Nephron (organoid): ENCODE data around the gene CBX6.

Experiments used
- H3K27ac Mint-ChIP-seq, 3 experiments: 2 replicates each; pipeline ENCODE4 v1.8.0; 2020; ENCODE audit warnings: mixed read lengths in 3 of 3, mild to moderate bottlenecking in 2 of 3, moderate library complexity in 1 of 3
- H3K27me3 Mint-ChIP-seq: 2 replicates; pipeline ENCODE4 v1.8.0; 2021; ENCODE audit warnings: low read depth, mild to moderate bottlenecking, moderate library complexity, mixed read lengths
- H3K36me3 Mint-ChIP-seq: 2 replicates; pipeline ENCODE4 v1.8.0; 2020; ENCODE audit warnings: low read depth, mixed read lengths
- H3K4me1 Mint-ChIP-seq: 2 replicates; pipeline ENCODE4 v1.8.0; 2020; ENCODE audit warnings: mixed read lengths
- H3K4me3 Mint-ChIP-seq, 3 experiments: 2 replicates each; pipeline ENCODE4 v1.8.0; 2020; ENCODE audit warnings: mild to moderate bottlenecking in 3 of 3, mixed read lengths in 3 of 3, moderate library complexity in 2 of 3
- H3K9me3 Mint-ChIP-seq: 2 replicates; pipeline ENCODE4 v1.8.0; 2020; ENCODE audit warnings: mixed read lengths
- TF ChIP-seq, protein P1 (sequence below), 3 experiments: fragments of 200-600 bp; sonication (generic); IDR thresholded peaks; one replicate each; pipeline ENCODE4 v1.5.0; 2021; ENCODE audit warnings: antibody characterized with exemption in 3 of 3; ENCODE audit not compliant: unreplicated experiment in 3 of 3

CBX6 gene

DNA sequence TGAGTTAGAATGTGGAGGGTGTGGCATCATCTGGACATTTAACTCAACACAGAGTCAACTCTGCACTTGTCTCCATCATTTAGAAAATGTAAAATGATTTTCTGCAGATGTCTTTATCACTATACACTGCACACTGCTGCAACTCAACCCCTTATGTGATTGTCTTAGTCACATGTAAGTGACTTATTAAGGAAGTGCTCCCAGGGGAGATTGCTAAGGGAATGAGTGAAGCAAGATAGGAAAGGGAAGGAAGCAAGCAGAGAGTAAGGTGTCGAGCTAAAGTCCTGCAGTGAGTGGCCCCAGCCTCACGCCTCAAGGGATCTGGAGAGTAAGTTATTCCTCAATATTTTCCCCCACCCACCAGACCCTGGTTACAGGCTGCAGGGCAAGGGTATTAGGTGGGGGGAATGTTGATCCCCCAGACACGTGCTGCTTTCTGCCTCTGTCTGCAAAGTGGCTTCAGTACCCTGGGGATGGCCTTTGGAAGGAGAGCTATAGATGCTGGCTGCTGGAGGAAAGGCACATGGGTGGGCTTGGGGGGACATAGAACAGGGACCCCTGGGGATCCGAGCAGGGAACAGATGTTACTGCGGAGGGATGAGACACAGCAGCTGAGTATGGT, 7.2 kb upstream of the CBX6 start:
- Mint-ChIP-seq H3K4me1 (peaks cover 23% of the 10 kb centered on the region), H3K4me3 (no peak overlapping the region), H3K27ac (peak overlapping the region in 1 of 3 experiments; percentile 28), H3K36me3 (no peaks in the 10 kb centered on the region), H3K9me3 (no peaks in the 10 kb centered on the region), H3K27me3 (peaks cover 8% of the 10 kb centered on the region)
- TF ChIP-seq, protein P1, sequence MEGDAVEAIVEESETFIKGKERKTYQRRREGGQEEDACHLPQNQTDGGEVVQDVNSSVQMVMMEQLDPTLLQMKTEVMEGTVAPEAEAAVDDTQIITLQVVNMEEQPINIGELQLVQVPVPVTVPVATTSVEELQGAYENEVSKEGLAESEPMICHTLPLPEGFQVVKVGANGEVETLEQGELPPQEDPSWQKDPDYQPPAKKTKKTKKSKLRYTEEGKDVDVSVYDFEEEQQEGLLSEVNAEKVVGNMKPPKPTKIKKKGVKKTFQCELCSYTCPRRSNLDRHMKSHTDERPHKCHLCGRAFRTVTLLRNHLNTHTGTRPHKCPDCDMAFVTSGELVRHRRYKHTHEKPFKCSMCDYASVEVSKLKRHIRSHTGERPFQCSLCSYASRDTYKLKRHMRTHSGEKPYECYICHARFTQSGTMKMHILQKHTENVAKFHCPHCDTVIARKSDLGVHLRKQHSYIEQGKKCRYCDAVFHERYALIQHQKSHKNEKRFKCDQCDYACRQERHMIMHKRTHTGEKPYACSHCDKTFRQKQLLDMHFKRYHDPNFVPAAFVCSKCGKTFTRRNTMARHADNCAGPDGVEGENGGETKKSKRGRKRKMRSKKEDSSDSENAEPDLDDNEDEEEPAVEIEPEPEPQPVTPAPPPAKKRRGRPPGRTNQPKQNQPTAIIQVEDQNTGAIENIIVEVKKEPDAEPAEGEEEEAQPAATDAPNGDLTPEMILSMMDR (IDR thresholded peaks at IDR 0.05; ENCODE audit: unreplicated experiment in 3 of 3): no peak

GRCh38 chr22:38878001-38878400, 6.0 kb upstream of the CBX6 start:
- peaks cover 11% of the 10 kb centered on the region for H3K27me3 Mint-ChIP-seq
- no peak overlapping the region for H3K27ac Mint-ChIP-seq
- H3K9me3 Mint-ChIP-seq: no peaks in the 10 kb centered on the region
- TF ChIP-seq, protein P1 (IDR thresholded peaks at IDR 0.05; ENCODE audit: unreplicated experiment in 3 of 3): no peak
- H3K36me3 Mint-ChIP-seq: no peaks in the 10 kb centered on the region
- no peak overlapping the region for H3K4me3 Mint-ChIP-seq
- H3K4me1 Mint-ChIP-seq: peaks cover 30% of the 10 kb centered on the region

GRCh38 chr22:38874529-38875222, 2.7 kb upstream of the CBX6 start:
- TF ChIP-seq, protein P1 (IDR thresholded peaks at IDR 0.05; ENCODE audit: unreplicated experiment in 3 of 3): no peak

GRCh38 chr22:38873469-38874411, 1.7 kb upstream of the CBX6 start:
- Mint-ChIP-seq H3K4me3 (peak overlapping the region; percentile 95 to 97 (median 96)), H3K36me3 (no peaks in the 10 kb centered on the region), H3K9me3 (no peaks in the 10 kb centered on the region), H3K27me3 (peaks cover 11% of the 10 kb centered on the region), H3K4me1 (peaks cover 34% of the 10 kb centered on the region), H3K27ac (peak overlapping the region; percentile 99 to 100 (median 99))
- TF ChIP-seq, protein P1 (IDR thresholded peaks at IDR 0.05; ENCODE audit: unreplicated experiment in 3 of 3): no peak

More at GRCh38 chr22:38874529-38875222, 2.7 kb upstream of the CBX6 start:
- peaks cover 11% of the 10 kb centered on the region for H3K27me3 Mint-ChIP-seq
- peaks cover 25% of the 10 kb centered on the region for H3K4me1 Mint-ChIP-seq
- H3K36me3 Mint-ChIP-seq: no peaks in the 10 kb centered on the region
- peak overlapping the region; percentile 99 to 100 (median 99) for H3K27ac Mint-ChIP-seq
- no peaks in the 10 kb centered on the region for H3K9me3 Mint-ChIP-seq
- peak overlapping the region; percentile 60 to 97 (median 96) for H3K4me3 Mint-ChIP-seq

DNA sequence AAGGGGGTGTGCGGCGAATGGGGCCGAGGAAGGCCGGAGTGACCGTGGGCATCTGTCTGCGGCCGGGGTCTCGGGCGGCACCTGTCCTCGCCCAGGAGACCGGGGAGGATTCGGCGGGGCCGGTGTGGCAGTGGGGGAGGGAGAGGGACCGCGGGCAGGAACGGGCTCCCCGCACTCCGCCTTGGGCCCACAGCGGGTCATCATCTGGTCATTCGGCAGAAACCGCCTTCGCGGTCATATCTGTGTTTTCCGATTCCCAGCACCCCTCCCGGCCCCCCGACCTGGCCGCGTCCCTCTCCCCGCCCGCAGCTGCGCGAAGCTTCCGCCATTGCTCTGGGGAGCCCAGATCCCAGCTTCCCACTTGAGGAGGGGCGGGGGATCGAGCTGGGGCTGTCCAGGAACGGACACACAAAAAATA, 824 bp upstream of the CBX6 start:
- Mint-ChIP-seq H3K36me3 (no peaks in the 10 kb centered on the region), H3K4me1 (peaks cover 40% of the 10 kb centered on the region), H3K27me3 (peaks cover 11% of the 10 kb centered on the region), H3K27ac (peak overlapping the region; percentile 99 to 100 (median 99)), H3K9me3 (no peaks in the 10 kb centered on the region), H3K4me3 (peak overlapping the region; percentile 95 to 97 (median 96))
- TF ChIP-seq, protein P1 (IDR thresholded peaks at IDR 0.05; ENCODE audit: unreplicated experiment in 3 of 3): no peak
